ENCODE measurements around the gene POLD2. TPM values are rescaled to one million over a fixed set of nuclear protein-coding genes. Genes with fewer than 3 reads are reported as not detected.

Gene POLD2
- total RNA-seq, 1 donor from 2014 or later: 147 TPM

DNA sequence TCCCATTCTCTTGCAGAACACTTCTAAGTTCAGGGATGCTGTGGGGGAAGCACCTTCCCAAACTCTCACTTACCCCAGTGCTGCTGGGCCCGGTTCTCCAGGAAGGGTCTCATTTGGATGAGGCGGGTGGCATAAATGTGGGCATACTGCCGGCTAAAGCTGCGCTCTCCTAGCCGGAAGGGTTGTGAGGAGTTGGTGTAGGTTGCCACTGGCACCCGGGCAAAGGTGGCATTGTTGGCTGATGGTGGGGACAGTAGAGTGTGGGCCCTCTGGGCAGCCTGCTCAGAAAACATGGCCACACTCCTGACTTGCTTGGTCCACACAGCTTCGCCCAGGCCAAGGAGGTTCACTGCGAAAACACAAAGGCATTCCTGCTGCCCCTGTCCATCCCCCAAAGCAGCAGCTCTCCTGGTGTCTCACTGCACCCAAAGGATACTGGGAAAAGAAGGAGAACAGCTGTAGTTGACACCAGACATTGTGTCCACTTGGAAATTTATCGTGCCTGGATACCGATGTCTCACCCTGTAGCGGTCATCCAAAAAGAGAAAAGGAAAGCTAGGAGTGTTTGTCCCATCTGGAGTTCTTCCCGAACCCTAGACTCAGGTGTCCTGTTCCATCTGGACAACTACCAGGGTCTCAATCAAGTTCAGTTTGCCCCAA is 1.5 kb downstream of the POLD2 start:
- POLR2A ChIA-PET: interaction anchor here (0.6 to 2.4 kb wide), 3 partner anchors 15 to 25 kb away, joined by 3 to 20 read pairs (median 7); no protein-coding TSS in a partner anchor
- Mint-ChIP-seq H3K36me3 (ENCODE audit: low read depth) (peaks cover 44% of the 10 kb centered on the region), H3K4me1 (peaks cover 25% of the 10 kb centered on the region), H3K27ac (no peak overlapping the region), H3K27me3 (no peaks in the 10 kb centered on the region), H3K9me3 (no peaks in the 10 kb centered on the region), H3K4me3 (peak overlapping the region; percentile 88)
- intact Hi-C loops (cut with micrococcal nuclease): loop anchor here (2.0 to 5.0 kb wide), 5 partner anchors 17 to 990 kb away; partner anchors contain the start of genes AEBP1, DBNL, H2AZ2 and TBRG4
- ATAC-seq (ENCODE audit: low read depth) (no peak), DNase-seq (no peak)
- TF ChIP-seq, protein P1, sequence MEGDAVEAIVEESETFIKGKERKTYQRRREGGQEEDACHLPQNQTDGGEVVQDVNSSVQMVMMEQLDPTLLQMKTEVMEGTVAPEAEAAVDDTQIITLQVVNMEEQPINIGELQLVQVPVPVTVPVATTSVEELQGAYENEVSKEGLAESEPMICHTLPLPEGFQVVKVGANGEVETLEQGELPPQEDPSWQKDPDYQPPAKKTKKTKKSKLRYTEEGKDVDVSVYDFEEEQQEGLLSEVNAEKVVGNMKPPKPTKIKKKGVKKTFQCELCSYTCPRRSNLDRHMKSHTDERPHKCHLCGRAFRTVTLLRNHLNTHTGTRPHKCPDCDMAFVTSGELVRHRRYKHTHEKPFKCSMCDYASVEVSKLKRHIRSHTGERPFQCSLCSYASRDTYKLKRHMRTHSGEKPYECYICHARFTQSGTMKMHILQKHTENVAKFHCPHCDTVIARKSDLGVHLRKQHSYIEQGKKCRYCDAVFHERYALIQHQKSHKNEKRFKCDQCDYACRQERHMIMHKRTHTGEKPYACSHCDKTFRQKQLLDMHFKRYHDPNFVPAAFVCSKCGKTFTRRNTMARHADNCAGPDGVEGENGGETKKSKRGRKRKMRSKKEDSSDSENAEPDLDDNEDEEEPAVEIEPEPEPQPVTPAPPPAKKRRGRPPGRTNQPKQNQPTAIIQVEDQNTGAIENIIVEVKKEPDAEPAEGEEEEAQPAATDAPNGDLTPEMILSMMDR (IDR thresholded peaks at IDR 0.05): no peak
- CTCF ChIA-PET: interaction anchor here (1.6 kb wide), 1 partner anchor 41 kb away, joined by 5 read pairs; no protein-coding TSS in a partner anchor

DNA sequence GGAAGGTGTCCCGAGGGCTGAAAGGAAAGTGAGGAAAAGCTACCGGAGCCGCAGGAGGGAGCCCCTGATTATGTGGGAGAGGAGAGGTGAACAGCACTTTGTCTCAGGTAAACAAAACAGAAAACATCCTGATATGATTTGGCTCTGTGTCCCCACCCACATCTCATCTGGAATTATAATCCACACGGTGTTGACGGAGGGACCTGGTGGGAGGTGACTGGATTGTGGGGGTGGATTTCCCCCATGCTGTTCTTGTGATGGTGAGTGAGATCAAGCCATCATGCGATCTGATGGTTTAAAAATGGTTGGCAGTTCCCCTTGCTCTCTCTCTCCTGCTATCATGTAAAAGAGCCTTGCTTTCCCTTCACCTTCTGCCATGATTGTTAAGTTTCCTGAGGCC is 3.0 kb downstream of the POLD2 start:
- Mint-ChIP-seq H3K9me3 (no peaks in the 10 kb centered on the region), H3K27ac (no peak overlapping the region), H3K27me3 (no peaks in the 10 kb centered on the region), H3K36me3 (ENCODE audit: low read depth) (peaks cover 59% of the 10 kb centered on the region), H3K4me3 (no peak overlapping the region), H3K4me1 (peaks cover 25% of the 10 kb centered on the region)
- TF ChIP-seq, protein P1 (IDR thresholded peaks at IDR 0.05): no peak
- intact Hi-C loops (cut with micrococcal nuclease): loop anchor here (5.0 kb wide), 2 partner anchors 727 to 992 kb away; partner anchors contain the start of genes H2AZ2 and TBRG4
- ChIA-PET POLR2A (no interaction called here), CTCF (no interaction called here)
- no peak for DNase-seq
- no peak for ATAC-seq (ENCODE audit: low read depth)

DNA sequence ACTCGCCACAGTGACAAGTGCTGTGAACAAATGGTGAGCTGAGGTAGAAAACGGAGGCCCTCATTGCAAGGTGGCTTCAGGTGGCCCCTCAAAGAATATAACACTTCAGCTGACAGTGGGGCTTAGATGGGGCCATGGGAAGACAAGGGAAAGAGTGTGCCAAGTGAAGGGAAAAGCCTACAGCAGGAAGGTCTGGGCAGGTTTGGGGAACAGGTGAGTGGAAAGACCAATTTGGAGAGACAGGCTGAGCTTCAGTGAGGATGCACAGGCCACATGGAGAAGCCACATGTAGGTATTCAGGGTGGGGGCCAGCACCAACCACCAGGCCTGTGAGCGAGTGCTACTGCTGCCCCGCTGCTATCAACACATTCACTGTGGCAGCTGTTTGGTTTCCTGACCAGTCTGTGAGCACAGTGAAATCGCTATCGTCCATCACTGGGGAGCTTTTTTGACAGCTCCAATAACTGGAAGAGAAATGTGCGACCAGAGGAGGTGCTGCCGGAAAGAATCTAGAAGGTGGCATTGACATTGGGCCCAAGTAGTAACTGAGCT is 3.4 kb downstream of the POLD2 start:
- peaks cover 64% of the 10 kb centered on the region for H3K36me3 Mint-ChIP-seq (ENCODE audit: low read depth)
- H3K9me3 Mint-ChIP-seq: no peaks in the 10 kb centered on the region
- ATAC-seq (ENCODE audit: low read depth): no peak
- H3K27me3 Mint-ChIP-seq: no peaks in the 10 kb centered on the region
- no peak overlapping the region for H3K27ac Mint-ChIP-seq
- ChIA-PET POLR2A (no interaction called here), CTCF (no interaction called here)
- intact Hi-C loops (cut with micrococcal nuclease): loop anchor here (5.0 kb wide), 2 partner anchors 727 to 992 kb away; partner anchors contain the start of genes H2AZ2 and TBRG4
- H3K4me1 Mint-ChIP-seq: peaks cover 25% of the 10 kb centered on the region
- TF ChIP-seq, protein P1 (IDR thresholded peaks at IDR 0.05): no peak
- H3K4me3 Mint-ChIP-seq: no peak overlapping the region
- DNase-seq: no peak

DNA sequence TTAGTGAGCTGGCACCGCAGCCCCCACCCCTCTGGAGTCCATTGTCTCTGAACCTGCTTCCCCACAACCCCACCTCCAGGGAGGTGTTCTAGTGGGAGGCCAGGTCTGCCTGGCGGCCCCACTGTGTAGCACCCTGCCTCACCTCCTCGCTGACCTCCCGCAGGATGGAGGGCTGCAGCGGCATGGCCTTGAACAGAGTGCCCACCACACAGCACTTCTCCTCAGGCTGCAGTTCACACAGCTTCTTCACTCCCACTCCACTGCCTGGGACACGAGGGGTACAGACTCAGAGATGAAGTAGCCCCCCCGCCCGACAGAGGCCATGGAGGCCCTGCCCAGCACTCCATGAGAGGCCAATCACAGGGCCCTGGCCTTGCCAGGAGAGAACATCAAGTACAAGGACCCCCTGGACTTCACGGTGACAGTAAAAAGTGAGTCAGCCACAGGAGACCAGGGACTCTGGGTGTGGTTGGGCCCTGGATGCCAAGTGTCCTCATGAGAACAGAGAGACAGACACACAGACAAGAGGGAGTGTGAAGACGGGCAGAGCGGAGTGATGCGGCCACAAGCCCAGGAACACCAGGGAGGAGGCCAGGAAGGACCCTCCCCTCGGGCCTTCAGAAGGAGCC is 5.4 kb downstream of the POLD2 start:
- no peak overlapping the region for H3K27ac Mint-ChIP-seq
- TF ChIP-seq, protein P1 (IDR thresholded peaks at IDR 0.05): no peak
- no peak overlapping the region for H3K4me3 Mint-ChIP-seq
- ATAC-seq (ENCODE audit: low read depth): no peak
- H3K4me1 Mint-ChIP-seq: peaks cover 19% of the 10 kb centered on the region
- POLR2A ChIA-PET: interaction anchor here (0.9 kb wide), 1 partner anchor 13 kb away, joined by 3 read pairs; no protein-coding TSS in a partner anchor
- DNase-seq: no peak
- no peaks in the 10 kb centered on the region for H3K27me3 Mint-ChIP-seq
- H3K9me3 Mint-ChIP-seq: no peaks in the 10 kb centered on the region
- intact Hi-C loops (cut with micrococcal nuclease): no loop called here
- CTCF ChIA-PET: no interaction called here
- peaks cover 79% of the 10 kb centered on the region for H3K36me3 Mint-ChIP-seq (ENCODE audit: low read depth)
